HCT116 (cell line): Measurements from ENCODE around the gene XG. TPM values are rescaled to one million over a fixed set of nuclear protein-coding genes. Genes with fewer than 3 reads are reported as not detected.

Experiments used
- ATAC-seq: fragments of 200-7000 bp; cut with Tn5 transposase; 2 replicates; pipeline ENCODE4 v1.9.1; 2020; ENCODE audit warnings: mild to moderate bottlenecking, moderate library complexity
- BruUV-seq: library from RNA; stranded (reverse); fragments of 400-500 nt; replicated peaks from 2 replicates; lab custom pipeline; 2021; lab: Mats Ljungman, UMichigan
- CTCF ChIA-PET: fragments of 300-600 bp; sonication (Branson Sonifier 250); formaldehyde crosslinking; loops from one replicate; lab custom pipeline; 2021; ENCODE audit warnings: antibody characterized with exemption; lab: Charles Lee
- POLR2A ChIA-PET: fragments of 300-600, 350-600 bp; sonication (Branson Sonifier 250); formaldehyde crosslinking; loops from one replicate; lab custom pipeline; 2021; ENCODE audit warnings: antibody characterized with exemption; lab: Charles Lee
- RAD21 ChIA-PET, 2 experiments: fragments of 300-600 bp; sonication (Branson Sonifier 250); formaldehyde crosslinking; loops; one replicate each; lab custom pipeline; 2023; ENCODE audit warnings: low total read pairs in 2 of 2; ENCODE audit not compliant: uncharacterized antibody in 2 of 2, unreplicated experiment in 2 of 2, low non-redundant PET in 1 of 2; lab: Charles Lee
- DNase-seq: peaks from one replicate; pipeline ENCODE4 v3.0.0-alpha.2; 2010; ENCODE audit warnings: low read depth, low spot score
- H2AFZ ChIP-seq: fragments of 200-600 bp; shearing (Covaris generic), sonication (generic); 2 replicates; pipeline ENCODE4 v1.6.1; 2017; ENCODE audit warnings: low read depth, mixed run types, mixed read lengths, antibody characterized with exemption, low read length; ENCODE audit not compliant: poor library complexity, severe bottlenecking
- H3K27ac ChIP-seq: 2 replicates; pipeline ENCODE4 v1.5.1; 2012; ENCODE audit warnings: low read depth, low read length
- H3K27me3 ChIP-seq: fragments of 200-600 bp; sonication (generic); 2 replicates; pipeline ENCODE4 v1.6.1; 2016; ENCODE audit warnings: mixed run types, low read length, mixed read lengths; ENCODE audit not compliant: insufficient read depth
- H3K36me3 ChIP-seq, 2 experiments: fragments of 200-500 bp in 1 of 2; fragments of 200-600 bp in 1 of 2; sonication (Bioruptor generic) in 1 of 2; sonication (generic) in 1 of 2; 2 replicates each; pipeline versions ENCODE4 v1.5.1 to v1.6.1; 2014 to 2016; ENCODE audit warnings: low read length in 2 of 2, inconsistent platforms in 1 of 2, mixed read lengths in 1 of 2, mixed run types in 1 of 2; ENCODE audit not compliant: insufficient read depth in 2 of 2, control insufficient read depth in 1 of 2
- H3K4me1 ChIP-seq, 2 experiments: fragments of 200-600 bp in 1 of 2; sonication (generic) in 1 of 2; 2 replicates each; pipeline versions ENCODE4 v1.5.1 to v1.6.1; 2012 to 2017; ENCODE audit warnings: low read length in 2 of 2, inconsistent platforms in 1 of 2, mild to moderate bottlenecking in 1 of 2, mixed read lengths in 1 of 2, mixed run types in 1 of 2, moderate library complexity in 1 of 2; ENCODE audit not compliant: insufficient read depth in 2 of 2, control insufficient read depth in 1 of 2
- H3K4me2 ChIP-seq: fragments of 200-600 bp; sonication (generic); 2 replicates; pipeline ENCODE4 v1.6.1; 2017; ENCODE audit warnings: mixed run types, low read length, mixed read lengths
- H3K4me3 ChIP-seq, 2 experiments: fragments of 200-600 bp in 1 of 2; sonication (generic) in 1 of 2; replicated peaks in 1 of 2; 2 replicates each; pipeline ENCODE4 v1.5.1; 2011 to 2016; ENCODE audit warnings: low read length in 2 of 2, control low read depth in 1 of 2, low read depth in 1 of 2, mild to moderate bottlenecking in 1 of 2, mixed read lengths in 1 of 2, mixed run types in 1 of 2
- H3K79me2 ChIP-seq: fragments of 200-600 bp; sonication (generic); 2 replicates; pipeline ENCODE4 v1.6.1; 2017; ENCODE audit warnings: mild to moderate bottlenecking, mixed run types, low read length, moderate library complexity, mixed read lengths; ENCODE audit not compliant: insufficient read depth
- H3K9ac ChIP-seq: fragments of 200-600 bp; sonication (generic); 2 replicates; pipeline ENCODE4 v1.6.1; 2016; ENCODE audit warnings: low read length, mixed read lengths
- H3K9me2 ChIP-seq: fragments of 200-600 bp; sonication (generic), shearing (Covaris generic); 2 replicates; pipeline ENCODE4 v1.6.1; 2017; ENCODE audit warnings: mixed run types, mild to moderate bottlenecking, moderate library complexity; ENCODE audit not compliant: insufficient read depth
- H3K9me3 ChIP-seq, 2 experiments: fragments of 200-500 bp in 1 of 2; fragments of 200-600 bp in 1 of 2; sonication (Bioruptor generic) in 1 of 2; sonication (generic) in 1 of 2; 2 replicates each; pipeline ENCODE4 v1.6.1; 2014 to 2017; ENCODE audit warnings: low read length in 2 of 2, mixed read lengths in 2 of 2, inconsistent platforms in 1 of 2, low read depth in 1 of 2, mild to moderate bottlenecking in 1 of 2, mixed run types in 1 of 2, moderate library complexity in 1 of 2; ENCODE audit not compliant: control insufficient read depth in 1 of 2, insufficient read depth in 1 of 2
- H4K20me1 ChIP-seq: fragments of 200-600 bp; sonication (generic), shearing (Covaris generic); 2 replicates; pipeline ENCODE4 v1.6.1; 2017; ENCODE audit warnings: mixed run types, mild to moderate bottlenecking, moderate library complexity; ENCODE audit not compliant: insufficient read depth
- ELF1 ChIP-seq: IDR thresholded peaks from 2 replicates; pipeline ENCODE4 v1.6.1; 2012; ENCODE audit warnings: low read depth, borderline replicate concordance
- EZH2 ChIP-seq: fragments of 200-600 bp; sonication (generic); IDR thresholded peaks from 2 replicates; pipeline ENCODE4 v1.6.1; 2017; ENCODE audit warnings: antibody characterized with exemption, mixed run types
- EZH2phosphoT487 ChIP-seq: fragments of 200-600 bp; IDR thresholded peaks from 2 replicates; pipeline ENCODE4 v1.6.1; 2018; ENCODE audit warnings: antibody characterized with exemption, borderline replicate concordance
- FOSL1 ChIP-seq: IDR thresholded peaks from 2 replicates; pipeline ENCODE4 v1.6.1; 2012; ENCODE audit warnings: low read depth
- POLR2A ChIP-seq: IDR thresholded peaks from 2 replicates; pipeline ENCODE4 v1.7.0; 2011; ENCODE audit warnings: borderline replicate concordance; ENCODE audit not compliant: insufficient read depth, insufficient read length; ENCODE audit errors: extremely low read depth
- REST ChIP-seq: IDR thresholded peaks from 2 replicates; pipeline ENCODE4 v1.6.1; 2012; ENCODE audit warnings: low read depth
- SP1 ChIP-seq: IDR thresholded peaks from 2 replicates; pipeline ENCODE4 v1.6.1; 2012; ENCODE audit warnings: low read depth
- TCF7L2 ChIP-seq: IDR thresholded peaks from 2 replicates; pipeline ENCODE4 v1.7.0; 2011; ENCODE audit warnings: borderline replicate concordance, inconsistent platforms; ENCODE audit not compliant: insufficient read depth, insufficient read length; ENCODE audit errors: extremely low read depth
- ZNF274 ChIP-seq: fragments of 200-500 bp; sonication (Bioruptor generic); IDR thresholded peaks from 2 replicates; pipeline ENCODE4 v1.6.1; 2014; ENCODE audit warnings: mild to moderate bottlenecking, low read depth, low read length, inconsistent platforms
- intact Hi-C: fragments of 100-400 bp; cut with micrococcal nuclease; formaldehyde crosslinking; loops from 2 replicates; pipeline ENCODE4 v1.10.0; 2022
- total RNA-seq: library from RNA; stranded (reverse); gene quantifications from one replicate; pipeline ENCODE4 v1.2.1, GENCODE V29; 2021; ENCODE audit not compliant: unreplicated experiment
- TF ChIP-seq, protein P1 (sequence below): IDR thresholded peaks from 2 replicates; pipeline ENCODE4 v1.6.1; 2012
- TF ChIP-seq, protein P2 (sequence below): IDR thresholded peaks from 2 replicates; pipeline ENCODE4 v1.6.1; 2012

Gene XG
- total RNA-seq, 1 experiment from 2014 or later: not detected

DNA sequence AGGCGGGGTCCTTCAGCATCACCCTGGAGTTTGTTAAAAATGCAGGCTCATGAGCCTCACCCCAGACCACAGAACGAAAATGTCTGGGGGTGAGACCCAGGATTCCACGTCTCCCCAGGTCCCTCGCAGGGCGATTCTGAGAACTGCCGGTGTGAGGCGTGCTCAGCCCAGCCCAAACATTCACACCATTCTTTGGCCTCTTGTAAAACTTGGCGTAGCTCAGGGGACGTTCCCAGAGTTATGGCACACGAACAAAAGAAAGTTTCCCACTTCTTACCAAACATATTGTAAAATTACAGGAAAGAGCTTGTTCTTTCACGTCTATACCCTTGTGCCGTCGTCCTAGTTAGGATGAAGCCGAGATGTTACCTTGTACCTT lies 47.9 kb upstream of the XG start (continued):
- TF ChIP-seq, protein P1, sequence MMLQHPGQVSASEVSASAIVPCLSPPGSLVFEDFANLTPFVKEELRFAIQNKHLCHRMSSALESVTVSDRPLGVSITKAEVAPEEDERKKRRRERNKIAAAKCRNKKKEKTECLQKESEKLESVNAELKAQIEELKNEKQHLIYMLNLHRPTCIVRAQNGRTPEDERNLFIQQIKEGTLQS: no peak
- TF ChIP-seq FOSL1 (no peak), TCF7L2 (no peak), EZH2 (no peak)

- Histone ChIP-seq H3K4me2 (no peak overlapping the region), H2AFZ (no peak overlapping the region), H3K9me3 (no peaks in the 10 kb centered on the region), H3K79me2 (peaks cover 37% of the 10 kb centered on the region), H3K4me3 (no peak overlapping the region), H4K20me1 (no peaks in the 10 kb centered on the region), H3K4me1 (peaks cover 8 to 39% of the 10 kb centered on the region in 2 experiments), H3K36me3 (no peaks in the 10 kb centered on the region), H3K9ac (no peak overlapping the region), H3K27ac (no peak overlapping the region), H3K9me2 (no peaks in the 10 kb centered on the region), H3K27me3 (no peaks in the 10 kb centered on the region)
- no peak for ATAC-seq
- no TSS peak for BruUV-seq
- TF ChIP-seq SP1 (no peak), REST (no peak), ELF1 (no peak), ZNF274 (no peak), POLR2A (no peak), EZH2phosphoT487 (no peak), TCF7L2 (no peak)
- TF ChIP-seq, protein P1: no peak
- TF ChIP-seq, protein P2, sequence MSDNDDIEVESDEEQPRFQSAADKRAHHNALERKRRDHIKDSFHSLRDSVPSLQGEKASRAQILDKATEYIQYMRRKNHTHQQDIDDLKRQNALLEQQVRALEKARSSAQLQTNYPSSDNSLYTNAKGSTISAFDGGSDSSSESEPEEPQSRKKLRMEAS: no peak
- ChIA-PET RAD21 (no interaction called here), CTCF (no interaction called here), POLR2A (no interaction called here)
- DNase-seq: no peak
- intact Hi-C loops: no loop called here
These were observed 46.6 kb upstream of the XG start for GRCh38 chrX:2705046-2705832.
